GM19043 (cell line): ENCODE data around the gene PDK3.
A peak's percentile ranks its signal among the peaks of the same experiment; 100 is the strongest.

Experiments
- ATAC-seq: cut with Tn5 transposase; IDR thresholded peaks from one replicate; pipeline ENCODE4 v1.9.1; 2021; ENCODE audit warnings: low read depth; ENCODE audit not compliant: unreplicated experiment

PDK3 gene

DNA sequence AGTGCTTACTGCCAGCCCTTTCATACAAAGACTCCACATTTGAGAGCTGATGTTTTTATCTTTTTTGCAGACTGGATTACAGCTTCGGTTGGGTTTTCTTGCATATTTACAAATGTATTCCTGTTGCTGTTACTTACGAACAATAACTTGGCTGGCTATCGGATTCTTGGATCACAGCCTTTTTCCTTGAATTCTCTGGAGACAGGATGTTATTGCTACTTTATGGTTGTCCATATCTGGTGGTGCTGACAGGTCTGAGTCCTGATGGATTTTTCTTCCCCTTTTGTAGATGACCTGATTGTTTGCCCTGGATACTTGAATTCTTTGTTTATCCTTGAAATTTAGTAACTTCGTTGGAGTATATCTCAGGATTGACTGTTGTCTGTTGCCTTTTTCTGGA is 77.7 kb downstream of the PDK3 start:
- no peak for ATAC-seq

DNA sequence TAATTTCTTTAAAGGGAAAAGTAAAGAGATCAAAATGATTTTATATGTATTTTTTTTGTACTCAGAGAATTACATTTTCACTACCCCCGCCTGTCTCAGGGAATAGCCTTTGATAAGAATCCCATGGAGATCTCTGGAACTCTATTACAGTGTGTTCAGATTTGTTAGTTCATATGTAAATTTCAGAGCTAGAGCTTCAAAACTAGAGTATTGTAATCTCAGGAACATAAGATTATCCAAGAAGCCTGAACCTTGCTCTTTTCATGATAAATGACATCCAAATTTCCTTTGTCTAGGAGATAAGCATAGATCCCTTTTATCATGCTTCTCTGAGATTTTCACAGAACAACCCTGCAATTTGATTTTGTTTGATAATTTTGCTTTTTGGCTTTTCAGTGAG is 82.9 kb downstream of the PDK3 start:
- ATAC-seq = no peak

DNA sequence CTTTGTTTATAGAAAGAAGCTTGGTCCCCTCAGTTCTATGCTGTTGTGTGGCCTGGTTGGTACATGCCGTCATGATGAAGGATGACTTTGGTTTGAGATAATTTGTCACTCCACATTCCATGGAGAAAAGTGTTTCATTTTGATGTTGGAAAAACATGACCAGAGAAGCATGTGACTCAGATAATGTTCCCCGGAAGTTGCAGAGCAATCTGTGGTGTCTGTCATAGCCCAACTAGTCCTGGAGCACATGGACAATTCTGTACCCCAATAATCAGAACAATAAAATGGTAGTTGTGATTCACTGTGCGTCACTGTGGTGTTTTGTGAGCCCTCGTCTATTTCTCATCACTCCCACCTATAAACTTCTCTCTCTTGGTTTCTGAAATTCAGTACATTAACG is 85.1 kb downstream of the PDK3 start:
- no peak for ATAC-seq

DNA sequence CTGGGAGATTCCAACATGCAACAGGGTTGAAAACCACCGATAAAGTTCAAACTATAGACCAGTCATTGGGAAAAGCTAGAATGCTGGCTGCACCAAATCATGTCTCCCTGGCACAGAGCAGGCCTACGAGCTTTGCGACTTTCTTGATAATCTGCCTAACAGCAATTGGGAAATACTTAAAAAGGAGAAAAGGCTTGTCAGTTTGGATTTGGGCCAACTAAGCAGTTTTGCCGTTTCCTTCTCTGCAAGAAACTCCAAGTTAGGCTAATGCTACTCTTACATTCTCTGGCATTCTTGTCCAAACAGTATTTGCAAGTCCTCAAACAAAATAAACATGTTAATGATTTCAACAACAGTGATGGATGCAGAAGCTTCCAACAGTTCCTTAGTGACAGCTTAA is 87.9 kb downstream of the PDK3 start:
- ATAC-seq = no peak

DNA sequence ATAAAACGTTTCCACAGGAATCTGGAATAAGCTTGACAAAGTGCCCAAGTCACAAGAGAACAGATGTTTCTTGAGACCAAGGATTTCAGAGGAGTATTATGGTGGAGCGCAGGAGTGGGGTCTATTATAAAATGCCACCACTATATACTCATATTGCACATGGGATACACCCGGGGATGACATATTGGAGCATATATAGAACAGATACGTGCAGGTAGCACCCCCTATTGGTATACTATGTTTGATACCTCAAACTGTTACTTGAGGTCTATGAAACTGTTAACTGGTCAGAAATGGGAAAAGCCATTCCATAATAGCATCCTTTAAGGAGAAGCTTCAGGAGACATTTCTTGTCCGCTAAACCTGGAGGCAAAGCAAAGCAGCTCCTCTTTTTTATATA is 96.0 kb downstream of the PDK3 start:
- peak; percentile 49 for ATAC-seq

DNA sequence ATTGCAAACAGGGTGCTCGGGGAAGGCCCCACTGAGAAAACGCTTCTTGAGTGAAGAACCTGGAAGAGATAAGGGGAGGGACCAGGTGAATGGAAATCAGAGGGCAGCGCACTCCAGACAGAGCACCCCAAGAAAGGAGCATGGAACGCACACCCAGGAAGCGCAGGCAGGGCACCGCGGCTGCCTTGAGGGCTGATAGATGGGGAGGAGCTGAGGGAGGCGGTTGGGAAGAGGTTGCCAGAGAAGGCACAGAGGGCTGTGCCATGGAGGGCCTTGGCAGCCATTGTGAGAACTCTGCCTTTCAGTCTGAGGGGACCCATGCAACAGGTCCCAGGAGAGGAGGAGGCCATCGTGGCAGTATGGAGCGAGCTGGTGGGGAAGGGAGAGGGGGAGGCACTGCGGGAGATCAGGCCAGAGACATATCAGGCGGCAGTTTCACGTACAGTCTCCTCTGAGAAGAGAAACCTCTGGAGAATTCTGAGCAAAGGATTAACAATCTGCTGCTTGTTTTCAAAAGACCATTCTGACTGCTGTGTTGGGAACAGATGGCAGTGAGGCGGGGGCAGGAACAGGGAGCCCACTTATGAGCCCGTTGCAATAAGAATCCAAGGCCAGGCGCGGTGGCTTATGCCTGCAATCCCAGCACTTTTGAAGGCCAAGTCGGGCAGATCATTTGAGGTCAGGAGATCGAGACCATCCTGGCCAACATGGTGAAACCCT is 98.4 kb downstream of the PDK3 start:
- no peak for ATAC-seq

DNA sequence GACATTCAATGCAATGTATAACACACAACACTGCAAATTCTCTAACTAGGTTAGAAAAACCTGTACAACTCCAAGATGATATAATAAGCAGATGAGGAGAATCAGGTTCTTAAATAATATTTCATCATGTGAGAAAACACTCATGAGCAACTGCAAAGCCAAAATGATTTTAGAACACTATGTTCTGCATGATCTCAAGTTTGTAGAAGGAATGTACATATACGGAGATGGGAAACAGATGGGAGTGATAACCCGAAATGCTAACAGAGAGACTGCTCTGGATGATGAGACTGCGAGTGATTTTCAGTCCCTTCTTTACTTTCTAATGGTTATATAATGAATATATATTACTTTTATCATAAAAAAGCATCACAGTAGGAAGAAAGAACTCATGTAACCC is 101.2 kb downstream of the PDK3 start:
- ATAC-seq = no peak

DNA sequence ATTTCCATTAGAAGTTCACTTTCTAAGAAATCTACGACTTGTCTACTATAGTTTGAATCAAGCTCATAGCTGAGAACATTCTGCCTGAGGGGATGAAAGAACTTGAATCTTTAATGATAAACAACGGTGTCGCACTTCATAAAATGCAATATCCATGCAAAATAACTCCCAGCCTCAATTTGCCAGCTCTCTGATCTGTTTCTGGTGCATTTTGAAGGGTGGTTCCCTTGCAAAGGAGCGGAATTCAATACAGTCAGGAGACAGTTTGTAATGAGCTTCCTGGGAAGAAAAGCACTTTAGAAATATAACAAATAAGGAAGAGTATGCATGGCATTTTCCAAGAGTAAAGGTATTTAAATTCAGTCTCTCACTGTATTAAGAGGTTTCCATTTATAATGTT is 102.1 kb downstream of the PDK3 start:
- ATAC-seq = no peak

DNA sequence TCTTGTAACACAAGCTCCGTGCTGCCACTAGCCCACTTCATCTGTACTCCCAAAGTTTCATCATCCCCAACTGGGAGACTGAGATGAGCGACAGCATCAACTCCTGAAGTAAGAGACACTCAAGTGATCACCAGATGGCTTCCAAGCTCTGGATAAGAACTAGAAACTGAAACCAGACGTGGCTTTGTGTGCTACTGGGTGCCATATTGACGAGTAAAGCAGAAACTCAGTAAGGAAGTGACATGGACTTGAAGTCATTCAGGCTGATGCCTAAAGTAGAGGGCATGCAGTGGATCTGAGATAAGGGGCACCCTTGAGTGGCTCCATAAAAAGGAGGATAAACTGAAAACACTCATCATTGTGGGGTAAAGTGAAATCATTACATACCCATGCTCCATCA is 109.7 kb downstream of the PDK3 start:
- ATAC-seq = no peak

DNA sequence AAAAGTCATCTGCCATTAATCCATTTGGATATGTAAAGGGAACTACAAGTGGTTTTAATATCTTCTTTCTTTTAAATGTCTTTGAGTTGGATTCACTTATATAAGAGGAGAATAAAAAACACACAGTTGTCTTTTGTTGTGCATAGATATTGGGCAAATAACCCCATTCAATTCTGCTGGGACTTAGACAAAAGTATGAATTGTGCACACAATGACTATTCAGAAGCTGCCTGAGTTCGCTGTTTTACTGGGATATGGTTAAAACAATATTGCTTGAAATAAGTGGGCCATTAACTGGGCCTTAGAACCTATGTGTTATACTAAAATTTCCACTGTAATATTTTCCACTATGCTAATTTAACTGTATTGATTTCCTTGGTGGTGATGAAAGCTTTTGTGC is 110.4 kb downstream of the PDK3 start:
- no peak for ATAC-seq

DNA sequence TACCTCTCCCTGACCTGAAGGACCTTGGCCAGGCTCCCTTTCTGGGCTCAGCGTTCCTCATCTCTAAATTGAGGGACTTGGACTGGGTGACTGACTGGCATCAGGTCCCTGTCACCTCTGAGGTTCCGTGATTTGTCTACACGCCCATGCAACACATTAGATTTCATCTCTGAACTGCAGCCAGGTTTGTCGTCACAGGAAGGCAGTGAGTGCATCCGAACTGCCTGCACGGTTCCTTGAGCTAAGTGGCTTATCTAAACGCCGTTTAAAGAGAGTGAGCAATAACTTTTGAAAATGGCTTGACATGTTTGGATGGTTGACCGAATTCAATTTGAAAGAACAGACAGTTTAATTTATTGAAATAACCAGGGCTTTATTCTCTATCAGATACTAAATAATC is 112.0 kb downstream of the PDK3 start:
- no peak for ATAC-seq
